IMR-90 (cell line): ENCODE measurements around the gene P2RX3. TPM values are rescaled to one million over a fixed set of nuclear protein-coding genes. Genes with fewer than 3 reads are reported as not detected.

Experiments
- ATAC-seq: fragments of 200-7000 bp; cut with Tn5 transposase; 2 replicates; pipeline ENCODE4 v1.9.1; 2020; ENCODE audit warnings: low read depth, mild to moderate bottlenecking, moderate library complexity
- BruUV-seq: library from RNA; stranded (reverse); fragments of 400-500 nt; replicated peaks from 2 replicates; lab custom pipeline; 2021; lab: Mats Ljungman, UMichigan
- CTCF ChIA-PET: fragments of 300-600 bp; formaldehyde crosslinking; extraction: SDS; loops from one replicate; lab custom pipeline; 2021; ENCODE audit warnings: antibody characterized with exemption; lab: Yijun Ruan, JAX
- POLR2A ChIA-PET: fragments of 300-600 bp; sonication (Branson Sonifier 250); formaldehyde crosslinking; loops from one replicate; lab custom pipeline; 2022; ENCODE audit warnings: antibody characterized with exemption; ENCODE audit not compliant: unreplicated experiment; lab: Charles Lee
- DNase-seq: peaks from one replicate; pipeline ENCODE4 v3.0.0; 2013
- H2AFZ ChIP-seq: replicated peaks from 2 replicates; pipeline ENCODE3; 2013; ENCODE audit warnings: low read length, mild to moderate bottlenecking; ENCODE audit not compliant: poor library complexity
- H2AK5ac ChIP-seq: 2 replicates; pipeline ENCODE4 v1.6.1; 2013; ENCODE audit warnings: low read depth, low read length, inconsistent platforms
- H2AK9ac ChIP-seq: replicated peaks from 2 replicates; pipeline ENCODE3; 2013; ENCODE audit warnings: mild to moderate bottlenecking, low read depth, low read length, moderate library complexity; ENCODE audit not compliant: poor library complexity
- H2BK120ac ChIP-seq: 2 replicates; pipeline ENCODE4 v1.6.1; 2013; ENCODE audit warnings: low read depth, low read length, inconsistent platforms
- H2BK15ac ChIP-seq: 3 replicates; pipeline ENCODE4 v1.6.1; 2013; ENCODE audit warnings: low read depth, low read length, inconsistent platforms
- H2BK20ac ChIP-seq: 2 replicates; pipeline ENCODE4 v1.6.1; 2013; ENCODE audit warnings: low read depth, mild to moderate bottlenecking, inconsistent platforms, low read length, moderate library complexity
- H2BK5ac ChIP-seq: 2 replicates; pipeline ENCODE4 v1.6.1; 2013; ENCODE audit warnings: mild to moderate bottlenecking, low read depth, low read length, inconsistent platforms; ENCODE audit not compliant: poor library complexity, severe bottlenecking
- H3K14ac ChIP-seq: replicated peaks from 2 replicates; pipeline ENCODE4 v1.6.1; 2013; ENCODE audit warnings: low read depth, low read length, inconsistent platforms
- H3K18ac ChIP-seq: 2 replicates; pipeline ENCODE4 v1.6.1; 2013; ENCODE audit warnings: low read depth, low read length, control low read depth
- H3K23ac ChIP-seq: 2 replicates; pipeline ENCODE4 v1.6.1; 2013; ENCODE audit warnings: low read depth, low read length, inconsistent platforms
- H3K27ac ChIP-seq: 2 replicates; pipeline ENCODE4 v1.5.1; 2013; ENCODE audit warnings: mild to moderate bottlenecking, control low read depth, low read length; ENCODE audit not compliant: insufficient read depth
- H3K27me3 ChIP-seq: 2 replicates; pipeline ENCODE4 v1.6.1; 2013; ENCODE audit warnings: low read length; ENCODE audit not compliant: control insufficient read depth, insufficient read depth
- H3K36me3 ChIP-seq: 2 replicates; pipeline ENCODE4 v1.6.1; 2013; ENCODE audit warnings: low read length, mixed read lengths; ENCODE audit not compliant: control insufficient read depth, insufficient read depth
- H3K4ac ChIP-seq: 2 replicates; pipeline ENCODE4 v1.6.1; 2013; ENCODE audit warnings: low read depth, low read length, inconsistent platforms
- H3K4me1 ChIP-seq: 2 replicates; pipeline ENCODE4 v1.6.1; 2013; ENCODE audit warnings: low read length, mixed read lengths; ENCODE audit not compliant: control insufficient read depth, insufficient read depth
- H3K4me2 ChIP-seq: 2 replicates; pipeline ENCODE4 v1.6.1; 2013; ENCODE audit warnings: low read depth, mild to moderate bottlenecking, control low read depth, low read length, moderate library complexity
- H3K4me3 ChIP-seq: 2 replicates; pipeline ENCODE4 v1.5.1; 2013; ENCODE audit warnings: low read depth, mild to moderate bottlenecking, control low read depth, low read length, moderate library complexity; ENCODE audit not compliant: insufficient read depth
- H3K56ac ChIP-seq: 2 replicates; pipeline ENCODE4 v1.6.1; 2013; ENCODE audit warnings: low read length, inconsistent platforms; ENCODE audit not compliant: insufficient read depth; ENCODE audit errors: extremely low read depth
- H3K79me1 ChIP-seq, 2 experiments: 2 replicates each; pipeline ENCODE4 v1.6.1; 2013; ENCODE audit warnings: low read length in 2 of 2, inconsistent platforms in 1 of 2, low read depth in 1 of 2
- H3K9ac ChIP-seq: 2 replicates; pipeline ENCODE4 v1.6.1; 2013; ENCODE audit warnings: low read depth, low read length, control low read depth
- H3K9me1 ChIP-seq: 2 replicates; pipeline ENCODE4 v1.6.1; 2013; ENCODE audit warnings: low read length, inconsistent platforms; ENCODE audit not compliant: insufficient read depth
- H3K9me3 ChIP-seq: 2 replicates; pipeline ENCODE4 v1.6.1; 2013; ENCODE audit warnings: low read length; ENCODE audit not compliant: control insufficient read depth, insufficient read depth
- H4K20me1 ChIP-seq: 2 replicates; pipeline ENCODE4 v1.6.1; 2013; ENCODE audit warnings: low read length, inconsistent platforms; ENCODE audit not compliant: insufficient read depth
- H4K5ac ChIP-seq: 2 replicates; pipeline ENCODE4 v1.6.1; 2013; ENCODE audit warnings: mild to moderate bottlenecking, low read depth, low read length, control low read depth
- H4K8ac ChIP-seq, 2 experiments: 2 replicates each; pipeline ENCODE4 v1.6.1; 2013; ENCODE audit warnings: low read depth in 2 of 2, low read length in 2 of 2, control low read depth in 1 of 2, inconsistent platforms in 1 of 2
- H4K91ac ChIP-seq: 2 replicates; pipeline ENCODE4 v1.6.1; 2013; ENCODE audit warnings: low read depth, low read length, inconsistent platforms; ENCODE audit not compliant: insufficient read depth
- CEBPB ChIP-seq: IDR thresholded peaks from 2 replicates; pipeline ENCODE4 v1.6.1; 2012; ENCODE audit warnings: low read depth, low read length, improper control_type of control experiment
- CHD1 ChIP-seq: IDR thresholded peaks from 2 replicates; pipeline ENCODE4 v1.6.1; 2012; ENCODE audit warnings: low read depth, low read length, improper control_type of control experiment
- FOS ChIP-seq: fragments of 150-350 bp; IDR thresholded peaks from 2 replicates; pipeline ENCODE4 v1.6.1; 2016; ENCODE audit warnings: low read depth, low read length
- MAFK ChIP-seq: IDR thresholded peaks from 2 replicates; pipeline ENCODE4 v1.6.1; 2012; ENCODE audit warnings: low read depth, low read length, improper control_type of control experiment
- MAZ ChIP-seq: IDR thresholded peaks from 2 replicates; pipeline ENCODE4 v1.6.1; 2012; ENCODE audit warnings: low read depth, mild to moderate bottlenecking, low read length, improper control_type of control experiment, moderate library complexity, borderline replicate concordance
- MXI1 ChIP-seq: IDR thresholded peaks from 2 replicates; pipeline ENCODE4 v1.6.1; 2012; ENCODE audit warnings: low read depth, mild to moderate bottlenecking, low read length, moderate library complexity, borderline replicate concordance
- NFE2L2 ChIP-seq: fragments of 150-350 bp; IDR thresholded peaks from 2 replicates; pipeline ENCODE4 v1.6.1; 2016; ENCODE audit warnings: low read depth, mild to moderate bottlenecking, low read length
- POLR2A ChIP-seq: IDR thresholded peaks from 2 replicates; pipeline ENCODE4 v1.6.1; 2012; ENCODE audit warnings: mild to moderate bottlenecking, low read depth, low read length
- RCOR1 ChIP-seq: IDR thresholded peaks from 2 replicates; pipeline ENCODE4 v1.6.1; 2012; ENCODE audit warnings: mild to moderate bottlenecking, low read length, improper control_type of control experiment; ENCODE audit not compliant: insufficient replicate concordance
- RFX5 ChIP-seq: IDR thresholded peaks from 2 replicates; pipeline ENCODE4 v1.8.0; 2012; ENCODE audit warnings: low read depth, mild to moderate bottlenecking, low read length, moderate library complexity
- SMC3 ChIP-seq: fragments of 150-350 bp; IDR thresholded peaks from 2 replicates; pipeline ENCODE4 v1.6.1; 2016; ENCODE audit warnings: low read depth, mild to moderate bottlenecking, antibody characterized with exemption, low read length, moderate library complexity
- WGBS, 2 experiments: methylation state at CpG; one replicate each; pipeline versions ENCODE4 v1.1.5 to v1.1.7; 2013; ENCODE audit warnings: missing lambda C conversion rate in 2 of 2; ENCODE audit not compliant: insufficient read length in 1 of 2; ENCODE audit errors: extremely low coverage in 2 of 2; 5-methylcytosine and 5-hydroxymethylcytosine counted together
- dilution Hi-C: fragments of 300-500 bp; cut with HindIII; formaldehyde crosslinking; loops from one replicate; pipeline ENCODE4 v1.14.3; 2018; ENCODE audit warnings: low sequenced_read_pairs; ENCODE audit not compliant: unreplicated experiment
- in situ Hi-C: fragments of 300-500 bp; cut with MboI; formaldehyde crosslinking; loops from 3 replicates; pipeline ENCODE4 v1.14.3; 2019; ENCODE audit warnings: low sequenced_read_pairs, inconsistent platforms, mixed read lengths
- intact Hi-C: fragments of 100-400 bp; cut with micrococcal nuclease; formaldehyde crosslinking; loops from 2 replicates; pipeline ENCODE4 v1.10.0; 2022
- polyA plus RNA-seq, 3 experiments: library from polyadenylated mRNA; depleted of rRNA; stranded (reverse); fragments of >200 nt; gene quantifications; 2 replicates each; pipeline ENCODE4 v1.2.3, GENCODE V29; 2012; ENCODE audit warnings: low replicate concordance in 1 of 3
- total RNA-seq: library from RNA; depleted of rRNA; stranded (reverse); fragments of >200 nt; gene quantifications from 2 replicates; pipeline ENCODE4 v1.2.3, GENCODE V29; 2012
- TF ChIP-seq, protein P1 (sequence below): fragments of 150-350 bp; IDR thresholded peaks from 2 replicates; pipeline ENCODE4 v1.6.1; 2017; ENCODE audit warnings: mild to moderate bottlenecking, antibody characterized with exemption, low read length, low read depth

P2RX3 gene
- total and polyA plus RNA-seq, 2 of the 4 experiments (the other 2 are of a cell fraction): not detected

GRCh38 chr11:57313788-57314135, 24.4 kb upstream of the P2RX3 start:
- no CpG with 5 or more reads among the region's 8 CpGs for WGBS, 2 experiments
- dilution Hi-C loops: no loop called here
- intact Hi-C loops: no loop called here
- H2AK5ac ChIP-seq: no peak overlapping the region
- TF ChIP-seq MAZ: no peak
- TF ChIP-seq MXI1: no peak
- TF ChIP-seq CEBPB: no peak
- no peak for TF ChIP-seq RCOR1
- no peak for TF ChIP-seq NFE2L2
- TF ChIP-seq MAFK: no peak
- TF ChIP-seq FOS: no peak
- TF ChIP-seq SMC3: no peak
- no peak for TF ChIP-seq RFX5
- TF ChIP-seq, protein P1, sequence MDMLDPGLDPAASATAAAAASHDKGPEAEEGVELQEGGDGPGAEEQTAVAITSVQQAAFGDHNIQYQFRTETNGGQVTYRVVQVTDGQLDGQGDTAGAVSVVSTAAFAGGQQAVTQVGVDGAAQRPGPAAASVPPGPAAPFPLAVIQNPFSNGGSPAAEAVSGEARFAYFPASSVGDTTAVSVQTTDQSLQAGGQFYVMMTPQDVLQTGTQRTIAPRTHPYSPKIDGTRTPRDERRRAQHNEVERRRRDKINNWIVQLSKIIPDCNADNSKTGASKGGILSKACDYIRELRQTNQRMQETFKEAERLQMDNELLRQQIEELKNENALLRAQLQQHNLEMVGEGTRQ: no peak
- TF ChIP-seq POLR2A: no peak
- no peak for TF ChIP-seq CHD1
- H2BK15ac ChIP-seq: no peak overlapping the region
- H3K14ac ChIP-seq: no peak overlapping the region
- H3K18ac ChIP-seq: no peak overlapping the region
- H3K36me3 ChIP-seq: peaks cover 80% of the 10 kb centered on the region
- no TSS peak for BruUV-seq
- H3K4me1 ChIP-seq: peaks cover 51% of the 10 kb centered on the region
- H3K79me1 ChIP-seq: peaks cover 37 to 81% of the 10 kb centered on the region in 2 experiments
- DNase-seq (no peak), ATAC-seq (no peak)
- H4K5ac ChIP-seq: no peak overlapping the region
- H2BK20ac ChIP-seq: no peak overlapping the region
- H4K91ac ChIP-seq: no peak overlapping the region
- H3K23ac ChIP-seq: no peak overlapping the region
- peaks cover 60% of the 10 kb centered on the region for H3K9me1 ChIP-seq
- no peak overlapping the region for H3K9ac ChIP-seq
- peaks cover 68% of the 10 kb centered on the region for H4K20me1 ChIP-seq
- ChIA-PET POLR2A (no interaction called here), CTCF (no interaction called here)
- H2BK120ac ChIP-seq: no peak overlapping the region
- no peak overlapping the region for H3K4me3 ChIP-seq
- H2BK5ac ChIP-seq: no peak overlapping the region
- in situ Hi-C loops: no loop called here
- no peak overlapping the region for H3K4ac ChIP-seq
- H3K56ac ChIP-seq: no peak overlapping the region
- H2AFZ ChIP-seq: no peak overlapping the region
- no peak overlapping the region for H2AK9ac ChIP-seq
- no peak overlapping the region for H3K4me2 ChIP-seq
- H3K27ac ChIP-seq: no peak overlapping the region
- no peaks in the 10 kb centered on the region for H3K27me3 ChIP-seq
- no peak overlapping the region for H4K8ac ChIP-seq
- no peaks in the 10 kb centered on the region for H3K9me3 ChIP-seq
